DND-41 (cell line): Measurements from ENCODE around the gene ZDHHC11.
"Not testable (repeated sequence)": the region's sequence is repeated elsewhere in the genome, so short reads cannot be mapped to it uniquely, and the experiment has no call there.

ENCODE experiments used
- ATAC-seq: fragments of 200-7000 bp; cut with Tn5 transposase; 3 replicates; pipeline ENCODE4 v1.9.1; 2021; ENCODE audit warnings: low read depth; ENCODE audit not compliant: insufficient read depth
- DNase-seq: peaks from one replicate; pipeline ENCODE4 v3.0.0-alpha.2; 2020
- H2AFZ ChIP-seq: 2 replicates; pipeline ENCODE4 v1.6.0; 2012; ENCODE audit warnings: low read depth, low read length
- H3K27ac ChIP-seq: 2 replicates; pipeline ENCODE4 v1.5.1; 2012; ENCODE audit warnings: low read length, inconsistent platforms
- H3K27me3 ChIP-seq: fragments of 200-600 bp; sonication (generic); 2 replicates; pipeline ENCODE4 v1.6.0; 2012; ENCODE audit warnings: low read length, mild to moderate bottlenecking, inconsistent platforms; ENCODE audit not compliant: insufficient read depth, poor library complexity
- H3K36me3 ChIP-seq: 2 replicates; pipeline ENCODE4 v1.5.1; 2012; ENCODE audit warnings: low read length, inconsistent platforms; ENCODE audit not compliant: insufficient read depth
- H3K4me1 ChIP-seq: 2 replicates; pipeline ENCODE4 v1.5.1; 2012; ENCODE audit warnings: mild to moderate bottlenecking, low read length; ENCODE audit not compliant: insufficient read depth
- H3K4me2 ChIP-seq: 2 replicates; pipeline ENCODE4 v1.6.0; 2012; ENCODE audit warnings: mild to moderate bottlenecking, moderate library complexity, low read length, inconsistent platforms; ENCODE audit not compliant: insufficient read depth
- H3K4me3 ChIP-seq, 2 experiments: fragments of 200-600 bp in 1 of 2; shearing (Covaris generic) in 1 of 2; 2 replicates each; pipeline ENCODE4 v1.5.1; 2012 to 2016; ENCODE audit warnings: inconsistent platforms in 2 of 2, low read length in 2 of 2, mild to moderate bottlenecking in 2 of 2, low read depth in 1 of 2, moderate library complexity in 1 of 2
- H3K79me2 ChIP-seq: 2 replicates; pipeline ENCODE4 v1.6.0; 2012; ENCODE audit warnings: low read length, inconsistent platforms; ENCODE audit not compliant: insufficient read depth
- H3K9ac ChIP-seq: 2 replicates; pipeline ENCODE4 v1.6.0; 2012; ENCODE audit warnings: low read depth, mild to moderate bottlenecking, inconsistent platforms, low read length, moderate library complexity
- H3K9me3 ChIP-seq: 2 replicates; pipeline ENCODE4 v1.5.1; 2012; ENCODE audit warnings: low read length, moderate library complexity, mild to moderate bottlenecking, inconsistent platforms; ENCODE audit not compliant: insufficient read depth, severe bottlenecking
- H4K20me1 ChIP-seq: 2 replicates; pipeline ENCODE4 v1.6.0; 2012; ENCODE audit warnings: low read length; ENCODE audit not compliant: insufficient read depth
- EZH2 ChIP-seq: IDR thresholded peaks from 3 replicates; pipeline ENCODE4 v1.6.1; 2012; ENCODE audit warnings: borderline replicate concordance, low read depth, mild to moderate bottlenecking, moderate library complexity, low read length, inconsistent platforms; ENCODE audit not compliant: severe bottlenecking
- TF ChIP-seq, protein P1 (sequence below): IDR thresholded peaks from 2 replicates; pipeline ENCODE4 v1.5.1; 2012; ENCODE audit warnings: borderline replicate concordance, low read length, moderate library complexity, mild to moderate bottlenecking; ENCODE audit not compliant: poor library complexity, severe bottlenecking; ENCODE audit errors: extremely low read depth

The ZDHHC11 gene

DNA sequence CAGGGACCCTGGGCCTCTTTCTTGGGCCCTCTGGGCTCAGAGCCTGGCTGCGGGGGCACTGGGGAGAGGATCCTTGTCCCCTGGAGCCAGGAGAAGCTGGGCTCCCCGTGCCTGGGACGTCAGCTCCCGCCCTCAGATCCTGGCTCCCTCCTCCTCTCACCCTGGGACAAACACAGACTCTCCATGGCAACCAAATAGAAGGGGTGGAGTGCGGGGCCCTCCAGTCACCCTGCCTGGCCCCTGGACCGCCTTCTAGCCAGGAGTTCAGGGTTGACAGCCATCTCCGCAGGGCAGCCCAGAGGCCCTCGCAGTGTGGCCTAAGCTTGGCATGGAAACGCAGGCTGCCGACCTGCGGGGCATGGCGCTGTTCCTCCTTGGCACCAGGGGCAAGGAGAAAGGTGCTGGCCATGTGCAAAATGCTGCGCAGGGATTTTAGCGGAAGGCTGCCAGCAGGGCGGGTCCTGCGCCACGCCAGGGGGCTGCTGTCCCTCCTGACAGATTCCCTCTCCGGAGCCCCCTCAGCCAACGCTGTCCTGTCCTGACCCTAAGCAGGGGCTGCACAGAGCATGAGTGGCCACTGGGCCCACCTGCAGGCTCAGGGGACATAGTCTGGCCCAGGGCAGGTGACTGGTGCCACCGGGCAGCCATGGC, 1.0 kb downstream of the ZDHHC11 start:
- no peak for TF ChIP-seq EZH2
- TF ChIP-seq, protein P1, sequence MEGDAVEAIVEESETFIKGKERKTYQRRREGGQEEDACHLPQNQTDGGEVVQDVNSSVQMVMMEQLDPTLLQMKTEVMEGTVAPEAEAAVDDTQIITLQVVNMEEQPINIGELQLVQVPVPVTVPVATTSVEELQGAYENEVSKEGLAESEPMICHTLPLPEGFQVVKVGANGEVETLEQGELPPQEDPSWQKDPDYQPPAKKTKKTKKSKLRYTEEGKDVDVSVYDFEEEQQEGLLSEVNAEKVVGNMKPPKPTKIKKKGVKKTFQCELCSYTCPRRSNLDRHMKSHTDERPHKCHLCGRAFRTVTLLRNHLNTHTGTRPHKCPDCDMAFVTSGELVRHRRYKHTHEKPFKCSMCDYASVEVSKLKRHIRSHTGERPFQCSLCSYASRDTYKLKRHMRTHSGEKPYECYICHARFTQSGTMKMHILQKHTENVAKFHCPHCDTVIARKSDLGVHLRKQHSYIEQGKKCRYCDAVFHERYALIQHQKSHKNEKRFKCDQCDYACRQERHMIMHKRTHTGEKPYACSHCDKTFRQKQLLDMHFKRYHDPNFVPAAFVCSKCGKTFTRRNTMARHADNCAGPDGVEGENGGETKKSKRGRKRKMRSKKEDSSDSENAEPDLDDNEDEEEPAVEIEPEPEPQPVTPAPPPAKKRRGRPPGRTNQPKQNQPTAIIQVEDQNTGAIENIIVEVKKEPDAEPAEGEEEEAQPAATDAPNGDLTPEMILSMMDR: no peak
- Histone ChIP-seq H3K9me3 (no peaks in the 10 kb centered on the region), H3K4me1 (no peaks in the 10 kb centered on the region), H3K36me3 (no peaks in the 10 kb centered on the region), H3K27me3 (no peaks in the 10 kb centered on the region), H4K20me1 (peaks cover 5% of the 10 kb centered on the region; the same call in 1 of the 2 replicates), H3K4me3 (no peak overlapping the region), H3K9ac (no peak overlapping the region), H3K79me2 (no peaks in the 10 kb centered on the region), H3K27ac (no peak overlapping the region), H2AFZ (no peak overlapping the region), H3K4me2 (no peak overlapping the region)
- no peak for ATAC-seq
- no peak for DNase-seq

DNA sequence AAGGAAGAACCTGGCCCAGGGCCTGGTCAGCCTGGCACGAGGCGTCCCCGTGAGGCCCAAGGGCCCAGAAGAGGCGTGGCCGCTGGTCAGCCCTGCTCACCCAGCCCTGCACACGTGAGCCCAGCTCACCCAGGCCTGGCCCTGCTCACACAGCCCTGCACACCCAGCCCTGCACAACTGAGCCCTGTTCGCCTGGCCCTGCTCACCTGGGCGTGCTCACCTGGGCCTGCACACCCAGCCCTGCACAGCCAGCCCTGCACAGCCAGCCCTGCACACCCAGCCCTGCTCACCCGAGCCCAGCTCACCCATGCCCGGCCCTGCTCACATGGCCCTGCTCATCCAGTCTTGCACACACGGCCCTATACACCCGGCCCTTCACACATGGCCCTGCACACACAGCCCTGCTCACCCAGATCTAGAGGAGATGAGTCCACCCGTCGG, 2.1 kb downstream of the ZDHHC11 start:
- no peaks in the 10 kb centered on the region for H3K4me1 ChIP-seq
- DNase-seq: no peak
- H3K36me3 ChIP-seq: no peaks in the 10 kb centered on the region
- H4K20me1 ChIP-seq: no peaks in the 10 kb centered on the region
- TF ChIP-seq, protein P1: no peak
- no peak for TF ChIP-seq EZH2
- ATAC-seq: no peak
- H2AFZ ChIP-seq: no peak overlapping the region
- no peak overlapping the region for H3K9ac ChIP-seq
- H3K27ac ChIP-seq: no peak overlapping the region
- H3K9me3 ChIP-seq: no peaks in the 10 kb centered on the region
- H3K4me2 ChIP-seq: no peak overlapping the region
- H3K27me3 ChIP-seq: no peaks in the 10 kb centered on the region
- H3K79me2 ChIP-seq: no peaks in the 10 kb centered on the region
- H3K4me3 ChIP-seq: no peak overlapping the region

DNA sequence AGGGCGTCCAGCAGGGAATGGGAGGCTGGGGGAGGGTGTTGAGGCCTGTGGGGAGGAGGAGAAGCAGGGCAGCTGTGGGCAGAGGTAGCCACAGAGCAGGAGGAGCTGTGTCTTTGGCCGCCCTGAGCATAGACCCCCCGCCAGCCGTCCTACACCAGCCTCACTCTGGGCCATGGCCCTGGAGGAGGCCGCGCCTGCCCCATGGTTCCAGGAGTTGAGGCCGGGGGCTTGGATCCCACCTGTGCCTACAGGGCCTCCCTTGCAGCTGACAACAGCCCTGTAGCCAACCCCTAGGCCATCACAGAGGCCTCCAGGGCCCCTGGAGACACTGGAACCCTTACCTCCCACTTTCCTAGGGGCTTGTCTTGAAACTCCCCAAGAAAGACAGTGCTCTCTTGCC, 3.0 kb downstream of the ZDHHC11 start:
- not testable (repeated sequence) for H3K79me2 ChIP-seq, H4K20me1 ChIP-seq, H3K9ac ChIP-seq, DNase-seq, H3K9me3 ChIP-seq, H3K27ac ChIP-seq, H2AFZ ChIP-seq, H3K4me2 ChIP-seq, H3K36me3 ChIP-seq, ATAC-seq, H3K4me1 ChIP-seq, H3K27me3 ChIP-seq, H3K4me3 ChIP-seq

DNA sequence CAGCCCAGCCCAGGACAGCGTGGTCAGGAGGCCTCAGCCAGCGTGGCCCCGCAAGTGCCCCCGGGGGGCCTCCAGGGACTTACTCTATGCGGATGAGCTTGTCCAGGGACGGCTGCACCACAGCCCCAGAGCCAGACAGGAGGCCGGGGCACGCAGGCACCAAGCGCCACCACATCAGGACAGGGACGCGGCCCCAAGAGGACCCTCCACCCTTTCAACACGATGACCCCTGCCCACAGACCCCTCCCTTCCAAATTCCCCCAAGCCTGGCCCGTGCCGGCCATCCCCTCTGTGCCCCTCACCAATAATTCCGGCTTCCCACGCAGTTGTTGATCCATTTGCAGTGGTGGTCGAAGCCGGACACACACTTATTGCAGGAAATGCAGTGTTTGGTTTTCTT, 3.6 kb downstream of the ZDHHC11 start:
- not testable (repeated sequence) for H3K4me2 ChIP-seq, H3K27me3 ChIP-seq, ATAC-seq, DNase-seq, H3K36me3 ChIP-seq, H3K9ac ChIP-seq, H3K9me3 ChIP-seq, H4K20me1 ChIP-seq, H3K4me1 ChIP-seq, H3K79me2 ChIP-seq, H2AFZ ChIP-seq, H3K27ac ChIP-seq, H3K4me3 ChIP-seq

DNA sequence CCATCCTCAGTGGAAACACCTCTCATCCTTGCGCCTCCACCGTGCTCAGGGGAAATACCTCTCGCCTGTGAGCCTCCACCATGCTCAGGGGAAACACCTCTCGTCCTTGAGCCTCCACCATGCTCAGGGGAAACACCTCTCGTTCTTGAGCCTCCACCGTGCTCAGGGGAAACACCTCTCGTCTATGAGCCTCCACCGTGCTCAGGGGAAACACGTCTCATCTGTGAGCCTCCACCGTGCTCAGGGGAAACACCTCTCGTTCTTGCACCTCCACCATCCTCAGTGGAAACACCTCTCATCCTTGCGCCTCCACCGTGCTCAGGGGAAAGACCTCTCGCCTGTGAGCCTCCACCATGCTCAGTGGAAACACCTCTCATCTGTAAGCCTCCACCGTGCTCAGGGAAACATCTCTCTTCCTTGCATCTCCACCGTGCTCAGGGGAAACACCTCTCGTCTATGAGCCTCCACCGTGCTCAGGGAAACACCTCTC, 4.1 kb downstream of the ZDHHC11 start:
- H3K27ac ChIP-seq, H2AFZ ChIP-seq, H3K4me3 ChIP-seq, H4K20me1 ChIP-seq, H3K9ac ChIP-seq, H3K27me3 ChIP-seq, DNase-seq, H3K4me2 ChIP-seq, ATAC-seq, H3K36me3 ChIP-seq, H3K79me2 ChIP-seq, H3K9me3 ChIP-seq, H3K4me1 ChIP-seq: not testable (repeated sequence)

DNA sequence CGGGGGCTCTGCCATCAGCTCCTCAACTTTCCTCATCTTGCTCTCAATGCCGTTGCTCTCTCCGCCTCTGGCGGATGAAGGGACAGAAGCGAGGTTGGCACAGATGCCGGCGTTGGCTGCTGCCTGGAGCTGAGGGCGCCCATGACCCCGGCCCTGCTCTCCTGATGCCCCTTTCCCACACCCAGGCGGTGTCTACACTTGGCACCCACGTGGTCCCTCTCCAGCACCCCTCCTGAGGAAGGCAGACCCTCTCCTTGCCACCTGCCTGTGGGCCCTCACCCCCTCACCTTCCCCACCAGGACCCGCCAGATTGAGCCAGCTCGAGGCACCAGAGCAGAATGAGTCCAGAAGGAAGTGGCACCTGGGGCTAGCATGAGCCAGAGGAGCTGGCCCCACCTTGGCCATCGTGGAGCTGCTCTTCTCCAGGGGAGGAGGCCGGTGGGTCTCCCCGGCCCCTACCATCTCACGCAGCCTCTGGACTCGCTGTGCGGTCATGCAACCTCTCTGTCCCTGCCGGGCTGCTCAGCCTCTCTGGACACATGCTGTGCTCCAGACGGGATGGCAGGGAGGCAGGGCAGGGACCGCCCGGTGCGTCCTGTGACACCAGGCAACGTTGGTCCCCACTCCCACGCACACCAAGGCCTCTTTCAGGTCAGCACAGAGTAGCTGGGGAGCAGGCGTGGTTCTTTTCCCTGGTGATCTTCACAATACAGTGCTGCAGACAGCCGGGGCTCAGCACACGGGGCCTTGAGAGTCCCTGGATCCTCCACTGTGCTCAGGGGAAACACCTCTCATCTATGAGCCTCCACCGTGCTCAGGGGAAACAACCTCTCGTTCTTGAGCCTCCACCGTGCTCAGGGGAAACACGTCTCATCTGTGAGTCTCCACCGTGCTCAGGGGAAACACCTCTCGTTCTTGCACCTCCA, 4.8 kb downstream of the ZDHHC11 start:
- H3K4me1 ChIP-seq: not testable (repeated sequence)

More for the DNA sequence above, 4.8 kb downstream of the ZDHHC11 start:
- H4K20me1 ChIP-seq, H3K36me3 ChIP-seq, H3K9ac ChIP-seq, H3K4me3 ChIP-seq, DNase-seq, H3K27ac ChIP-seq, H3K9me3 ChIP-seq, H3K79me2 ChIP-seq, H2AFZ ChIP-seq, H3K4me2 ChIP-seq, ATAC-seq, H3K27me3 ChIP-seq: not testable (repeated sequence)
